Astrocyte of the hippocampus (primary cell): ENCODE measurements around the gene NIPA2.
"Not testable (repeated sequence)": the region's sequence is repeated elsewhere in the genome, so short reads cannot be mapped to it uniquely, and the experiment has no call there.

Experiments used
- DNase-seq: peaks from one replicate; pipeline ENCODE4 v3.0.0; 2011; ENCODE audit warnings: low read depth, low spot score

The NIPA2 gene

GRCh38 chr15:22838292-22839042 is at the start of gene NIPA2:
TSS of gene NIPA2 (plus strand) at chr15:22838666. CDS start at chr15:22851732, 13,066 bp downstream.
- DNase-seq = peak; percentile 100

DNA sequence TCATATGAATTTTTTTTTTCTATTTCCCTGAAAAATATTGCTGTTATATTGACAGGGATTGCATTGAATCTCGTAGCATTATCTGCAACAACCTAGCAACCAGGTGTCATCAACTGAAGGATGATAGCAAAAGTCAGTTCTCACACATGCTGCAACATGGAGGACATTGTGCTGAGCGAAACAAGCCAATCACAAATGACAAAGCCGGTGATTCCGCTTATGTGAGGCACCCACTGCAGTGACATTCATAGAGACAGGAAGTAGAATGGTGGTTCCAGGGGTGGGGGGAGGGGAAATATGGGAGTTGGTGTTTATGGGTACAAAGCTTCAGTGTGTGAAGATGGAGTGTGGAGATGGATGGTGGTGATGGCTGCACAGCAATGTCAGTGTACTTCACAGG is 44.4 kb upstream of the NIPA2 start:
- no peak for DNase-seq

GRCh38 chr15:22794621-22795167 is 43.8 kb upstream of the NIPA2 start:
- DNase-seq = no peak

GRCh38 chr15:22795206-22796063 is 43.0 kb upstream of the NIPA2 start:
- no peak for DNase-seq

DNA sequence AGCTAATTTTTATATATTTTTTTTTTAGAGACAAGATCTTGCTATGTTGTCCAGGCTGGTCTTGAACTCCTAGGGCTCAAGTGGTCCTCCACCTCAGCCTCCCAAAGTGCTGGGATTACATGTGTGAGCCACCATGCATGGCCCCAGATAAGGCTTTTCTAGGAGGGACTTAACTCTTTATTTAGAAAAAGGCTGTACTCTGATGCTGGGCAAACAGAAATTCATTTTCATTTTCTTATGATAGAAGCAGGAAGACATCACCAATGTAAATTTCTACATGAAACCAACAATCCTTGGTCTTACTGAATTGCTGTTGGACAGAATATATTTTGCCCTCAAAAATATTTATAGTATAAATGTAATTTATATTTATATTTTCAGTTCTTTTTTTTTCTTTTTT is 42.4 kb upstream of the NIPA2 start:
- DNase-seq = no peak

GRCh38 chr15:22799902-22800301 is 38.6 kb upstream of the NIPA2 start:
- no peak for DNase-seq

DNA sequence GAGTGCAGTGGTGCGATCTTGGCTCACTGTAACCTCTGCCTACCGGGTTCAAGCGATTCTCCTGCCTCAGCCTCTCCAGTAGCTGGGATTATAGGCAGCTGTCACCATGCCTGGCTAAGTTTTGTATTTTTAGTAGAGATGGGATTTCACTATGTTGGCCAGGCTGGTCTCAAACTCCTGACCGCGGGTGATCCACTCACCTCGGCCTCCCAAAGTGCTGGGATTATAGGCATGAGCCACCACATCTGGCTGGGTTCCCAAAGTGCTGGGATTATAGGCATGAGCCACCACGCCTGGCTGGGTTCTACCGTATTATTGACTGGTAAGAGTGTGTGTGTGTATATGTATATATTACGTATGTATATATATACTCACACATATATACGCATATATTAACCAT is 35.5 kb upstream of the NIPA2 start:
- DNase-seq = not testable (repeated sequence)

GRCh38 chr15:22806156-22806555 is 32.3 kb upstream of the NIPA2 start:
- no peak for DNase-seq

- DNase-seq = no peak
Measured at GRCh38 chr15:22806664-22807063, 31.8 kb upstream of the NIPA2 start.

GRCh38 chr15:22807831-22808230 is 30.6 kb upstream of the NIPA2 start:
- not testable (repeated sequence) for DNase-seq

GRCh38 chr15:22808240-22808639 is 30.2 kb upstream of the NIPA2 start:
- DNase-seq = no peak

- peak; percentile 32 for DNase-seq
Measured at GRCh38 chr15:22808761-22809280, 29.6 kb upstream of the NIPA2 start.

- DNase-seq = no peak
Measured at GRCh38 chr15:22810033-22810852, 28.2 kb upstream of the NIPA2 start.

- peak; percentile 37 for DNase-seq
Measured at GRCh38 chr15:22810853-22811338, 27.6 kb upstream of the NIPA2 start.

- DNase-seq = peak; percentile 20
Measured at GRCh38 chr15:22811640-22812039, 26.8 kb upstream of the NIPA2 start.

- no peak for DNase-seq
Measured at GRCh38 chr15:22813844-22814243, 24.6 kb upstream of the NIPA2 start.

DNA sequence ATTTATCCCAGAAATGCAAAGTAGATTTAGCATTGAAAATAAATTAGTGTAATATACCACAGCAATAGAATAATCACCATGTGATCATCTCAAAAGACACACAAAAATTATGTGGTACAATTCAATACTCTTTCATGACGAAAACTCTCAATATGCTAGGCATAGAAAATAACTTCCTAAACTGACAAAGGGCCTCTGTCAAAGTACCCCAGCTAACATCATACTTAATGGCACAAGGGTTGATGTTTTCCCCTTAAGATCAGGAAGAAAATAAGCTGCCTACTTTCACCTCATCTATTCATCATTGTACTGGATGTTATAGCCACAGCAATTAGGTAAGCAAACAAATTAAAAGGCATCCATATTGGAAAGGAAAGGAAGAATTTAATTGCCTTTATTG is 22.7 kb upstream of the NIPA2 start:
- DNase-seq = no peak

DNA sequence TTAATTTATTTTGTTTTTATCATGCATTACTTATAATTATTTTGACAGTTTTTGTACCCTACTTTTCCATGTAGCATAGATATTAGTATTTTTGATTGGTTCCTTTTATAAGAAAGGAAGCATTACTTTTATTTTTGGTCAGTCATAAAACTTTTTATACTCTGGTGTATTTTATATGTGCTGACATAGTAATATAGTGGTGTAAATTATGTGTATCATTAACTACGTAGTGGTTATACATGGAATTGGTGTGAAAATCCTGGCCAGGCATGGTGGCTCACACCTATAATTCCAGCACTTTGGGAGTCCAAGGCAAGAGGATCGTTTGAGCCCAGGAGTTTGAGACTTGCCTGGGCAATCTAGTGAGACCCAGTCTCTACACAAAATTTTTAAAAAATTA is 18.8 kb upstream of the NIPA2 start:
- DNase-seq = no peak

DNA sequence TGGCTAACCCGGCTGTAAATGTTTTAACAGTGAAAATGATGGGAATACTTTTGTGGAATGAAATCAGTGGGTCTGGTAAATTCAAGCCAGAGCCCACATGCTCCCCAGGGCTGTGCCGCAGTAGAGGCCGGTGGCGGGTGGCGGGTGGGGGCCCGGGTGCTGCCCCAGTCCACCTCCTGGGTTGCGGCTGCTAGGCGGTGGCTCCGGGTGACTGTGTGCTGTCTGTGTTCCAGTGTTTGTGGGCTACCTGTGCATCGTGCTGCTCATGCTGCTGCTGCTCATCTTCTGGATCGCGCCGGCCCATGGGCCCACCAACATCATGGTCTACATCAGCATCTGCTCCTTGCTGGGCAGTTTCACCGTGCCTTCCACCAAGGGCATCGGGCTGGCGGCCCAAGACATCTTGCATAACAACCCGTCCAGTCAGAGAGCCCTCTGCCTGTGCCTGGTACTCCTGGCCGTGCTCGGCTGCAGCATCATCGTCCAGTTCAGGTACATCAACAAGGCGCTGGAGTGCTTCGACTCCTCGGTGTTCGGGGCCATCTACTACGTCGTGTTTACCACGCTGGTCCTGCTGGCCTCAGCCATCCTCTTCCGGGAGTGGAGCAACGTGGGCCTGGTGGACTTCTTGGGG is 14.9 kb upstream of the NIPA2 start:
- no peak for DNase-seq

- no peak for DNase-seq
Measured at GRCh38 chr15:22827125-22827524, 11.3 kb upstream of the NIPA2 start.

DNA sequence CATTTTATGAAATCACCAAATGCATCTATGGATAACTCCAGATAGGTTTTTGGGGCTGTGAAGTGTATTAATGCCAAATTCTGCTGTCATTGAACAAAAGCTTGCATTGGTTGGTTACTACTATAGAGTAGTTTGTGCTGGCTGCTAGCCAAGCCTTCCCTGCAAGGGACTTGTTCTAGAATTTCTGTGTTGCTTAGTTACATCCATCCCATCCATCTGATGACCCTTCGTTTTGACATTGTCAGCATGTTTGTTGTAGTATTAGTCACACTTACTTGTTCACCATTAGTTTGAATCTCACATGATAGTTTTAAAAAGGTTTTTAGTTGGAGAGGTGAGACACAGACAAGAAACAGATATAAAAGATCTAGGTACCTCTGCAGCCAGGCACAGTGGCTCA is 7.0 kb upstream of the NIPA2 start:
- DNase-seq = peak; percentile 49
